HS-27A (cell line): Measurements from ENCODE around the gene DPP8.

Experiments
- DNase-seq: peaks from one replicate; pipeline ENCODE4 v3.0.0-alpha.2; 2012; ENCODE audit warnings: low read depth, missing footprints

Gene DPP8

GRCh38 chr15:65423976-65424679 lies 93.4 kb downstream of the DPP8 start:
- DNase-seq = no peak

- no peak for DNase-seq
Observed at GRCh38 chr15:65423150-65423975, 94.1 kb downstream of the DPP8 start.

- no peak for DNase-seq
Observed at GRCh38 chr15:65421360-65422215, 95.9 kb downstream of the DPP8 start.

GRCh38 chr15:65420975-65421359 lies 96.5 kb downstream of the DPP8 start:
- no peak for DNase-seq

GRCh38 chr15:65418596-65418995 lies 98.9 kb downstream of the DPP8 start:
- DNase-seq = no peak

- no peak for DNase-seq
Observed at GRCh38 chr15:65416845-65417416, 100.6 kb downstream of the DPP8 start.

- DNase-seq = no peak
Observed at GRCh38 chr15:65414841-65415621, 102.5 kb downstream of the DPP8 start.

- DNase-seq = no peak
Observed at GRCh38 chr15:65413760-65414144, 103.7 kb downstream of the DPP8 start.

- no peak for DNase-seq
Observed at GRCh38 chr15:65413051-65413759, 104.3 kb downstream of the DPP8 start.

- no peak for DNase-seq
Observed at GRCh38 chr15:65412556-65412955, 104.9 kb downstream of the DPP8 start.

GRCh38 chr15:65411465-65412071 lies 105.9 kb downstream of the DPP8 start:
- DNase-seq = no peak

GRCh38 chr15:65410972-65411371 lies 106.5 kb downstream of the DPP8 start:
- no peak for DNase-seq

- no peak for DNase-seq
Observed at GRCh38 chr15:65410036-65410435, 107.5 kb downstream of the DPP8 start.

- DNase-seq = peak; percentile 65
Observed at GRCh38 chr15:65409036-65409631, 108.4 kb downstream of the DPP8 start.

- DNase-seq = no peak
Observed at GRCh38 chr15:65408324-65409035, 109.0 kb downstream of the DPP8 start.

GRCh38 chr15:65406424-65407000 lies 111.0 kb downstream of the DPP8 start:
- no peak for DNase-seq

- DNase-seq = no peak
Observed at GRCh38 chr15:65405791-65406423, 111.6 kb downstream of the DPP8 start.

- DNase-seq = no peak
Observed at GRCh38 chr15:65404186-65404872, 113.2 kb downstream of the DPP8 start.
